ENCODE measurements around the gene RPL38.
"Not testable (repeated sequence)": the region's sequence is repeated elsewhere in the genome, so short reads cannot be mapped to it uniquely, and the experiment has no call there.

Gene RPL38

GRCh38 chr17:74186498-74186897, 17.0 kb upstream of the RPL38 start:
- no peaks in the 10 kb centered on the region for H3K9me3 ChIP-seq (ENCODE audit: insufficient read depth, low read length)
- no peaks in the 10 kb centered on the region for H4K20me1 ChIP-seq (ENCODE audit: low read depth, low read length)
- no peak overlapping the region for H3K27ac ChIP-seq (ENCODE audit: low read depth, low read length)
- no peak overlapping the region for H2AFZ ChIP-seq (ENCODE audit: low read depth, low read length, severe bottlenecking)
- H3K4me3 ChIP-seq (ENCODE audit: insufficient read depth, low read length, poor library complexity, severe bottlenecking) = no peak overlapping the region
- H3K4me2 ChIP-seq (ENCODE audit: low read depth, low read length, poor library complexity, severe bottlenecking) = no peak overlapping the region
- H3K79me2 ChIP-seq (ENCODE audit: insufficient read depth, low read length) = no peaks in the 10 kb centered on the region
- no peaks in the 10 kb centered on the region for H3F3A ChIP-seq (ENCODE audit: insufficient read depth)
- no peaks in the 10 kb centered on the region for H3K36me3 ChIP-seq (ENCODE audit: low read length)
- H3K9ac ChIP-seq (ENCODE audit: low read length) = no peak overlapping the region
- no peak for TF ChIP-seq CTCF (IDR thresholded peaks at IDR 0.05; ENCODE audit: insufficient read depth, low read length, poor library complexity, severe bottlenecking)
- no peak for TF ChIP-seq EZH2phosphoT487 (conservative IDR thresholded peaks at IDR 0.05; ENCODE audit: low read length)
- no peaks in the 10 kb centered on the region for H3K9me2 ChIP-seq (replicated peaks; ENCODE audit: insufficient read depth, low read length)
- no peaks in the 10 kb centered on the region for H3K27me3 ChIP-seq (ENCODE audit: low read length)

GRCh38 chr17:74187761-74188160, 15.7 kb upstream of the RPL38 start:
- Histone ChIP-seq H2AFZ (ENCODE audit: low read depth, low read length, severe bottlenecking) (no peak overlapping the region), H3K27ac (ENCODE audit: low read depth, low read length) (no peak overlapping the region)
- TF ChIP-seq CTCF (IDR thresholded peaks at IDR 0.05; ENCODE audit: insufficient read depth, low read length, poor library complexity, severe bottlenecking) (no peak), EZH2phosphoT487 (conservative IDR thresholded peaks at IDR 0.05; ENCODE audit: low read length) (no peak)

GRCh38 chr17:74188687-74189086, 14.8 kb upstream of the RPL38 start:
- H3K4me3 ChIP-seq (ENCODE audit: insufficient read depth, low read length, poor library complexity, severe bottlenecking); H3K27ac ChIP-seq (ENCODE audit: low read depth, low read length); H3K36me3 ChIP-seq (ENCODE audit: low read length); H3K79me2 ChIP-seq (ENCODE audit: insufficient read depth, low read length); H3K27me3 ChIP-seq (ENCODE audit: low read length); H3K9ac ChIP-seq (ENCODE audit: low read length); H3K9me3 ChIP-seq (ENCODE audit: insufficient read depth, low read length); H3K9me2 ChIP-seq (replicated peaks; ENCODE audit: insufficient read depth, low read length); H4K20me1 ChIP-seq (ENCODE audit: low read depth, low read length); H2AFZ ChIP-seq (ENCODE audit: low read depth, low read length, severe bottlenecking); H3F3A ChIP-seq (ENCODE audit: insufficient read depth); H3K4me2 ChIP-seq (ENCODE audit: low read depth, low read length, poor library complexity, severe bottlenecking): not testable (repeated sequence)

More at GRCh38 chr17:74187761-74188160, 15.7 kb upstream of the RPL38 start:
- H3F3A ChIP-seq (ENCODE audit: insufficient read depth) = no peaks in the 10 kb centered on the region
- no peaks in the 10 kb centered on the region for H3K27me3 ChIP-seq (ENCODE audit: low read length)
- H3K4me3 ChIP-seq (ENCODE audit: insufficient read depth, low read length, poor library complexity, severe bottlenecking) = no peak overlapping the region
- H3K36me3 ChIP-seq (ENCODE audit: low read length) = no peaks in the 10 kb centered on the region
- H3K9me3 ChIP-seq (ENCODE audit: insufficient read depth, low read length) = no peaks in the 10 kb centered on the region
- no peaks in the 10 kb centered on the region for H3K79me2 ChIP-seq (ENCODE audit: insufficient read depth, low read length)
- H3K9me2 ChIP-seq (replicated peaks; ENCODE audit: insufficient read depth, low read length) = no peaks in the 10 kb centered on the region
- H4K20me1 ChIP-seq (ENCODE audit: low read depth, low read length) = no peaks in the 10 kb centered on the region
- no peak overlapping the region for H3K4me2 ChIP-seq (ENCODE audit: low read depth, low read length, poor library complexity, severe bottlenecking)
- no peak overlapping the region for H3K9ac ChIP-seq (ENCODE audit: low read length)

DNA sequence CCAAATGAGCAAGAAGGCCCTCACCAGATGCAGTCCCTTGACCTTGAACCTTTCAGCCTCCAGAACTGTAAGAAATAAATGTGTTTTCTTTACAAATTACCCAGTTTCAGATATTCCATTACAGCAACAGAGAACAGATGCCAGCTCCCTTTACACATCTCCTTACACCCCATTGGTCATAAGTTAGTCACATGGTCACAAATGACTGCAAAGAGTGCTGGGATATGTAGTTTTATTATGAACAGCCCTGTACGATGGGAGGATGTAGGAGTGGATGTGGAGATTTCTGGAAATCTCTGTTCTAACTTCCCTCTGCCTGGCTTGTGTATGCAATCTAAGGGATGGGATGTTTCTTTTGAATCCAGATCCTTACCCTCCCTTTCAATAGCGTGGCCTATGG, 13.3 kb upstream of the RPL38 start:
- Histone ChIP-seq H3K79me2 (ENCODE audit: insufficient read depth, low read length) (no peaks in the 10 kb centered on the region), H3K4me2 (ENCODE audit: low read depth, low read length, poor library complexity, severe bottlenecking) (no peak overlapping the region), H3K9me3 (ENCODE audit: insufficient read depth, low read length) (no peaks in the 10 kb centered on the region), H3K4me3 (ENCODE audit: insufficient read depth, low read length, poor library complexity, severe bottlenecking) (no peak overlapping the region), H3K9me2 (replicated peaks; ENCODE audit: insufficient read depth, low read length) (no peaks in the 10 kb centered on the region), H3K27me3 (ENCODE audit: low read length) (no peaks in the 10 kb centered on the region), H3K9ac (ENCODE audit: low read length) (no peak overlapping the region), H3F3A (ENCODE audit: insufficient read depth) (no peaks in the 10 kb centered on the region), H3K36me3 (ENCODE audit: low read length) (no peaks in the 10 kb centered on the region), H4K20me1 (ENCODE audit: low read depth, low read length) (no peaks in the 10 kb centered on the region), H2AFZ (ENCODE audit: low read depth, low read length, severe bottlenecking) (no peak overlapping the region), H3K27ac (ENCODE audit: low read depth, low read length) (no peak overlapping the region)
- TF ChIP-seq EZH2phosphoT487 (conservative IDR thresholded peaks at IDR 0.05; ENCODE audit: low read length) (no peak), CTCF (IDR thresholded peaks at IDR 0.05; ENCODE audit: insufficient read depth, low read length, poor library complexity, severe bottlenecking) (no peak)

All from SU-DHL-6 (cell line).